Activated CD8-positive, alpha-beta memory T cell treated with anti-CD3 and anti-CD28 coated beads for 24 hours (primary cell): ENCODE measurements around the gene S1PR3.

Experiments used
- DNase-seq: peaks from one replicate; pipeline ENCODE4 v3.0.0-alpha.2; 2020

S1PR3 gene

GRCh38 chr9:89039104-89039465, 47.8 kb downstream of the S1PR3 start:
- no peak for DNase-seq

GRCh38 chr9:89039664-89040063, 48.4 kb downstream of the S1PR3 start:
- no peak for DNase-seq

GRCh38 chr9:89042984-89043383, 51.7 kb downstream of the S1PR3 start:
- DNase-seq = no peak

GRCh38 chr9:89044104-89044503, 52.8 kb downstream of the S1PR3 start:
- no peak for DNase-seq

- DNase-seq = no peak
Measured at GRCh38 chr9:89044881-89045280, 53.6 kb downstream of the S1PR3 start.

- no peak for DNase-seq
Measured at GRCh38 chr9:89046832-89047231, 55.6 kb downstream of the S1PR3 start.

GRCh38 chr9:89047667-89048066, 56.4 kb downstream of the S1PR3 start:
- no peak for DNase-seq

- no peak for DNase-seq
Measured at GRCh38 chr9:89048616-89049015, 57.3 kb downstream of the S1PR3 start.

GRCh38 chr9:89049646-89050045, 58.4 kb downstream of the S1PR3 start:
- no peak for DNase-seq

- DNase-seq = no peak
Measured at GRCh38 chr9:89051421-89052025, 60.3 kb downstream of the S1PR3 start.

GRCh38 chr9:89052470-89053097, 61.3 kb downstream of the S1PR3 start:
- DNase-seq = no peak

- DNase-seq = no peak
Measured at GRCh38 chr9:89053301-89053700, 62.0 kb downstream of the S1PR3 start.
